Glutamatergic neuron (in vitro differentiated cells): ENCODE results near the gene ALKBH5. TPM values are rescaled to one million over a fixed set of nuclear protein-coding genes. Genes with fewer than 3 reads are reported as not detected.

Experiments
- DNase-seq: peaks from one replicate; pipeline ENCODE4 v3.0.0; 2022
- H3K27ac Mint-ChIP-seq: one replicate; pipeline ENCODE4 v1.8.0; 2020; ENCODE audit warnings: mild to moderate bottlenecking, mixed read lengths, inconsistent platforms; ENCODE audit not compliant: unreplicated experiment
- H3K27me3 Mint-ChIP-seq: one replicate; pipeline ENCODE4 v1.8.0; 2020; ENCODE audit warnings: mild to moderate bottlenecking, moderate library complexity, mixed read lengths, inconsistent platforms; ENCODE audit not compliant: unreplicated experiment
- H3K36me3 Mint-ChIP-seq: one replicate; pipeline ENCODE4 v1.8.0; 2020; ENCODE audit warnings: mild to moderate bottlenecking, mixed read lengths, inconsistent platforms; ENCODE audit not compliant: unreplicated experiment
- H3K4me1 Mint-ChIP-seq: one replicate; pipeline ENCODE4 v1.8.0; 2020; ENCODE audit warnings: mild to moderate bottlenecking, low read depth, mixed read lengths, inconsistent platforms; ENCODE audit not compliant: unreplicated experiment
- H3K4me3 Mint-ChIP-seq: one replicate; pipeline ENCODE4 v1.8.0; 2020; ENCODE audit warnings: mild to moderate bottlenecking, mixed read lengths, inconsistent platforms; ENCODE audit not compliant: unreplicated experiment
- H3K9me3 Mint-ChIP-seq: one replicate; pipeline ENCODE4 v1.8.0; 2020; ENCODE audit warnings: mild to moderate bottlenecking, moderate library complexity, mixed read lengths, inconsistent platforms; ENCODE audit not compliant: unreplicated experiment
- CTCF ChIP-seq: fragments of 200-600 bp; sonication (generic); IDR thresholded peaks from one replicate; pipeline ENCODE4 v1.5.0; 2021; ENCODE audit not compliant: partially characterized antibody, unreplicated experiment
- total RNA-seq: library from RNA; stranded (reverse); fragmentation: NEBNext Ultra II Directional; extraction: Animal tissue kit (Norgen Biotek cat#: 25700); gene quantifications from one replicate; pipeline ENCODE4 v1.2.1, GENCODE V29; 2021; ENCODE audit not compliant: unreplicated experiment

ALKBH5 gene
- total RNA-seq, 1 donor from 2014 or later: 62.7 TPM

- TF ChIP-seq CTCF: no peak
- Mint-ChIP-seq H3K4me3 (peak within 1 kb of the TSS; percentile 98), H3K36me3 (no peaks in the 10 kb centered on the region), H3K9me3 (no peaks in the 10 kb centered on the region), H3K27me3 (no peaks in the 10 kb centered on the region), H3K27ac (peak within 1 kb of the TSS; percentile 95), H3K4me1 (no peaks in the 10 kb centered on the region)
- peak; percentile 59 for DNase-seq
These were observed 74.9 kb downstream of the ALKBH5 start, which contains the start of gene FLII for GRCh38 chr17:18258356-18259038. Gene FLII (minus strand): TSS chr17:18258738. CDS start chr17:18258690, 48 bp downstream.

Other genes with a start within 250 kb of the ALKBH5 start
- 62.8 TPM for gene TOM1L2, start 211.4 kb upstream of the ALKBH5 start, total RNA-seq
- 0.29 TPM for gene DRC3, start 211.0 kb upstream of the ALKBH5 start, total RNA-seq
- gene ATPAF2, start 144.7 kb upstream of the ALKBH5 start, total RNA-seq: 34.7 TPM
- 8.2 TPM for gene GID4, start 144.4 kb upstream of the ALKBH5 start, total RNA-seq
- 37.1 TPM for gene DRG2, start 95.9 kb upstream of the ALKBH5 start, total RNA-seq
- gene MYO15A, start 75.1 kb upstream of the ALKBH5 start, total RNA-seq: 4.0 TPM
- 84.6 TPM for gene LLGL1, start 41.8 kb downstream of the ALKBH5 start, total RNA-seq
- 203 TPM for gene FLII, start 74.9 kb downstream of the ALKBH5 start, total RNA-seq
- 7.4 TPM for gene MIEF2, start 76.8 kb downstream of the ALKBH5 start, total RNA-seq
- gene TOP3A, start 131.2 kb downstream of the ALKBH5 start, total RNA-seq: 58.6 TPM
- gene SMCR8, start 131.5 kb downstream of the ALKBH5 start, total RNA-seq: 14.0 TPM
- gene SHMT1, start 179.7 kb downstream of the ALKBH5 start, total RNA-seq: 7.9 TPM
- gene EVPLL, start 193.9 kb downstream of the ALKBH5 start, total RNA-seq: not detected